CD4-positive, alpha-beta T cell treated with Interleukin-17A for 4 hours (primary cell): Measurements from ENCODE around the gene PTPN14.

Experiments used
- DNase-seq: peaks from one replicate; pipeline ENCODE4 v3.0.0-alpha.2; 2020; ENCODE audit warnings: mixed read lengths

Gene PTPN14

DNA sequence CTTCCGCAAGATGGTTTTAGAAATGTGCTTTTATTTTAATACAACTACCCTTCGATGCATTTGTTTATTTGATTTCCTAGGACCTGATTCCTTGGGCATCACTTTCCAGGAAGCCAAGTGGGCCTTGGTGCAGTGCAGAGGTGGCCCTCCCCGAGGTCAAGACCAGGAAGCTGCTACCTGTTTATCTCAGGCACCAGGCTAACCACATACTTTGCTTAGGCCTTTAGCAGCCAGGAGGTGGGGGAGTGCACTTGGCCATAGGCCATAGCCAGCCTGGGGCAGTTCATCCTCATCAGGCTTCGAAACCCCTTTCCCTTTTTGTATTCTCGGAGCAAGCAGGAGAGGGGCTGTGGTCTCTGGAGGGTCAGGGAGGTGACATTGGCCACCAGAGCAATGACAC is 225.0 kb downstream of the PTPN14 start:
- no peak for DNase-seq

DNA sequence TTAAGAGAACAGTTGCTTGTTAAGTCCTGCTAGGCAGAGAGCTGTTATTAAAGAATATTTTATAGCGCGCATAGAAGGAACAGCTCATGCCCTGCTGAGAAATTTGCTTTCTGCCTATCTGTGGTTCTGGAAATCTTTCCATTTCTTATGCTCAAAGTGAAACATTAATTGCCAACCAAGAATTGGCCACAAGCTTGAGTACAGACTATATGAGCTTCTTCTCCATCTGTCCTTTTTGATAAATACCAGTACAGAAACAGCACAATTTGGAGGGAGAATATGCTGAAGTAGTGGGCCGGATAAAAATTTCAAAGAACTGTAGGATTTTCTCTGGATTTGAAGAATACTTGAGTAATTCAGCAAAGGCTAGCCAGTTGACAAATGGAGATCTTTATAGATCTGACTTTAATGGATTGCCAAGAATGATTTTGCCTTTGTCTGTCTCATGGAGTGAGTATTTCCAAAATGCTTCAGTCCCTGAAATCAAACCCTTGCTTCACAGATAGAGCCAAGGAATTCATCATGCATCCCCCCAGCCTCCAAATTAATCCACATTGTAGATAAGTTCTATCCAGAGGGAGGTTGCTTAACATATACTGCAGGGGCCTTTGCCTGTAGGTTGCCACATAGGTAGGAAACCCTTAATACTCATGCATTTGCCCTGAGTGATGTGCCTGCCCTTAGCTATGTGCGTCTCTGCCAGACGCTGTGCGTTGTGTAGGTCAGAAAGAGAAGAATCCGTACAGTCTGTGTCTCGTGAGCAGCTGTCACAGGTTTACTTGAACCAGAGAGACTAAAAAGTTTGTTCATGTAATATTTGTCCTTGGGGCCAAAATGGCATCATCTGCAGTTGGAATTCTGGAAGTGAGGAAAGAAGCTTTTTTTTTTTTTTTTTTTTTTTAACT is 226.3 kb downstream of the PTPN14 start:
- DNase-seq: no peak

GRCh38 chr1:214321705-214322453 is 229.5 kb downstream of the PTPN14 start:
- DNase-seq: no peak

- DNase-seq: no peak
Measured at GRCh38 chr1:214319938-214320337, 231.5 kb downstream of the PTPN14 start.

GRCh38 chr1:214318956-214319736 is 232.3 kb downstream of the PTPN14 start:
- DNase-seq: no peak

DNA sequence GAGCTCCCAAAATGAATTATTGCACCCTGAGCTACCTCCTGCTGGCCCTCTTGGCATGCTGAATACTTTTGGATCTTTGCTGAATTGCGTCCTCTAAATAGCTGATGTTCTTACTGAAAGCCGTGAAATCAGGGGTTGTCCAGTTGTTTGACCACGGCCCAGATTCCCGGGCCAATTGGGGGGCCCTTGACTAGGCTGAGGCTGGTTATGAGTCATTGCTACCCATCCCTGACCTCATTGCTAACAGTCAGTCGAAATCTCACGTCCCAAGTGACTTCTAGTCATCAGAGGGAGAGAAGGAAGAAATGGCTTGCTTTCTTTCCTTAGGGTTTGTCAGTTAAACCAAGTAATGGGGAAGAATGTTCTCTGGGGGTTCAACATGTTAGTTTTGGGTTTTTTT is 233.0 kb downstream of the PTPN14 start:
- no peak for DNase-seq

DNA sequence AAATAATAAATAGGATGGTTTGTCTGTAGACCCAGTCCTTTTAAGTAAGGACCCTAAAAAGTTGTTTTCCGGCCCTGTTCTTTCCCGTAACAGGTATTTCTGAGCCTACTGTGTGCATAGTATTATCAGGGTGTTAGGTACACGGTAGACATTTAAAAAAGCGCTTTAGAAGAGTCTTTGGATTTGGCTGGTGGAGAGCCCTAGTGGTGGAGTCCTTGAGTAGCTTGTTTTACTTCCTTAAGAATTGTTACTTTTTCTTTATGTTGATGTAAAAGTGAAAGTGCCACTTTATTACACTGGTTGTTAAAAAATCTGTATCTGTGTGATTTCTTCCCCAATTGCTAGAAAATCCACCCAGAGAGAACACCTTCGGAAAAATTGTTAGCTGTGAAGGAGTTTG is 233.7 kb downstream of the PTPN14 start:
- DNase-seq: no peak

- DNase-seq: no peak
Measured at GRCh38 chr1:214317300-214317699, 234.1 kb downstream of the PTPN14 start.

DNA sequence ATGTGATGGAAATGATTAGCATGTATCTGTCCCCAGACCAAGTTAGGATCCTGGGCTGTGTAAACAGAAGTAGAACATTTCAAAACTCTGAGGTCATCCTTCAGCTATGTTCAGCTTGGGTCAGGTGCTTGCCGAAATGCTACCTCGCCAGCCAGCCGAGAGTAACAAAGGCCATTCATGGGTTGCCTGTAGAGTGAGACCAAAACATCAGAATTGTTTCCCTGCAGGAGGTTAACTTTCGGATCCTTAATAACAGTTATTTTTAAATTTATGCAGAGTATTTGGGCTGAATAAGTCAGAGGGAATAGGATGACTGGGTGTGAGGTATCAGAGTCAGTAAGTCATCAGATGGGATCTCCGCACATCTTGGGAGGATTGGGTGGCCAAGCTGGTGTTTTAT is 234.8 kb downstream of the PTPN14 start:
- DNase-seq: no peak

GRCh38 chr1:214314178-214314843 is 237.1 kb downstream of the PTPN14 start:
- DNase-seq: no peak

GRCh38 chr1:214312530-214313051 is 238.8 kb downstream of the PTPN14 start:
- no peak for DNase-seq

- DNase-seq: no peak
Measured at GRCh38 chr1:214310777-214311690, 240.4 kb downstream of the PTPN14 start.

DNA sequence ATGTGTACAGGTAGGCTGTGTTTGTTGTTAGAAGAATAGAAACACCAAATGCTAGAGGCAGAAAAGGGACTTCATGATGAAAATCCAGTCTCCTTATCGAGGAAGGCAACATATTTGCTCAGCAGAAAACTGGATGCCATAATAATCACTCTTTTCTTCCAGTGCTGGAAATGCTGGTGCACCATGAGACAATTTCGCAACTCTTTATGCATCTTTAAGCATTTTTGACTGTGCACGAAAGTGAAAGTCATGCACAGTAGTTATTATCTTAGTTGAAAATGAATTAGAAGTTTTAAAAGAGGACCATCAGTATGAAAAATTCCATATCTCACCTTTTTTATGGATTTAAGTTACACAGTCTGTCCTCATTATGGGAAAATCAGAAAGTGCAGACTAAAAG is 241.4 kb downstream of the PTPN14 start:
- DNase-seq: no peak

- no peak for DNase-seq
Measured at GRCh38 chr1:214306269-214306668, 245.1 kb downstream of the PTPN14 start.

DNA sequence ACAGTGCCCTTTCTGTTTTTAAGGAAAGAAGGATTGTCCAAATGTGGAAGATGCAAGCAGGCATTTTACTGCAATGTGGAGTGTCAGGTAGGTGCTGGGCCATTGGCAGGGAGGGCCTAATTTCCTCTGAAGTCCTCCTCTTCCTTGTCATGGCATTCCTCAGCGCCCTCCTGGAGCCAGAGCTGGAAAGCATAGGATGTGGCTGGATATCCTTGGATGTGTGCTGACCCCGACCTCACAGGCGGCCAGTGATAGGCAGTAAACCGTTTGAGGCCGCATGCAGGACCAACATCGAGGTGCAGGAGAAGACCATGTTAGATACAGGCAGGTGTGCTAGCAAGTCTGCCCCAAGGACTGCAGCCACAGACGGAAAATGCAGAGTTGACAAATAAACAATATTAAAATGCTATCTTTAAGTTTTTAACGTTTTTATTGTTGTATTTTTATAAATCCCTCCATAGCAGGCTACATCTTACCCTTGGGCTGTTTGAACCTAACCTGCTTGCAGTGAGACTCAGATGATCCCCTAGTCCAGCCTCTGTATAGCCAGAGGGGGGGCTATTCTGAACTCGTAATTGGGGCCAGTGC is 246.1 kb downstream of the PTPN14 start:
- no peak for DNase-seq

DNA sequence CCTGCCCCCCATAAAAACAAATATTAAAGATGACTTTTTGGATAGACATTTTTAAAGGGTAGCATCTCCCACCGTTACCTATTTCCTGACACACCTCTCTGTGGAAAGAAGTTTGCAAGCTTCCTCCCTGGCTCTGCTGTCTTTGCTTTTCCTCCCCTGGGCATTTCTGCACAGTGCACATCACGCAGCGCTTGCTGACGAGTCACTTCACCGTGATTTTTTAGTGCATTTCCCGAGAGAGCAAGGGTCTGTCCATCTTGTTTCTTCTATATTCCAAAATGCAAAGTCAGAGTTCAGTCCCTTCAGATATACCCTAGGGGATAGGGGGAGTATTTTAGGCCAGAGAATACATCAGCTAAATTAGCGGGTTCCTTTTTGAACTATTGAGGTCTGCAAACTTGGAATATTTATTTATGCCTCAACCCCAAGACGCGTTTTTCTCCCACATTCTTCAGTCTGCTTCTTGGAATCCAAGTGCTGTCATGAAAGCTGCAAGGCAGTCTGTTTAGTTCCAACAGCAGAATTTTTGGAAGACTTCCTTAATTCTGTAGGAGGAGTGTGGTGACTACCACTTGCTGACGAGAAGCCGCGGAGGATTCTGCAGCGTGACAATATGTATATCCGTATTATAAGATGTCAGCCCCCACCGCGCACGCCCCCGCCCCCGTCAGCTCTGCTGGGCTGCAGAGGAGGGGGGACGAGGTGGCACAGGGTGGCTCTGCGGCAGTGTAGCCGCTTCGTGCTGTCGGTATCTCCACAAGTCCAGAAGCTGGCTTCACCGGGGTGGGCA is 248.1 kb downstream of the PTPN14 start:
- DNase-seq: no peak

- DNase-seq: no peak
Measured at GRCh38 chr1:214301526-214301925, 249.9 kb downstream of the PTPN14 start.

GRCh38 chr1:214300149-214300780 is 251.1 kb downstream of the PTPN14 start:
- DNase-seq: no peak
